Stimulated activated CD4-positive, alpha-beta T cell treated with anti-CD3 and anti-CD28 coated beads, Interleukin-15, amount 100 ng/mL, for 48 hours (primary cell): ENCODE results near the gene PPP1R1A.

Experiments
- DNase-seq, 2 donors: peaks; one replicate each; pipeline ENCODE4 v3.0.0-alpha.2; 2020; ENCODE audit warnings: low read depth in 2 of 2

Gene PPP1R1A

GRCh38 chr12:54588110-54588889 lies at the start of gene PPP1R1A:
Gene PPP1R1A, minus strand, starts transcription at chr12:54588659. Its CDS starts 171 bp downstream, at chr12:54588488.
- DNase-seq = no peak

DNA sequence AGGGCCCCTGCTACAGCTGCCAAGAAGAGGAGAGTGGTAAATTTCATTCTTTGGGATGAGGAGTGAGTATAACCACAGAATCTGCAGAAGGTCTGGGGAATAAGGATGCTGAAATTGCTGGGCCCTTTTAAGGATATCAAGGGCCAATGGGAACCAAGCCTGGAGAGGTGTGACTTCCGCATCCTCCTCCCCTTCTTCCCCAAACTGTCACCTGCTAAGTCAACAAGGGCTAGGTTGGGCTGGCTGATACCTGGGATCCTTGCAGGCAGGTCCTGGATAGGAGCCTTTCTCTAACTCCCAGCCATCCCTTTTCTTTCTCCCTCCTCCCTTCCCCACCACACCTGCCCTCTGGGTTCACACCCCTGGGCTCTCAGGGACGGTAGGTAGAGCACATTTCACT lies 46.3 kb upstream of the PPP1R1A start, which contains the start of gene LACRT:
Gene LACRT, minus strand, starts transcription at position 101 of the 400 bp plus-strand sequence. Its CDS starts 54 bp downstream, at position 47.
- no peak for DNase-seq

DNA sequence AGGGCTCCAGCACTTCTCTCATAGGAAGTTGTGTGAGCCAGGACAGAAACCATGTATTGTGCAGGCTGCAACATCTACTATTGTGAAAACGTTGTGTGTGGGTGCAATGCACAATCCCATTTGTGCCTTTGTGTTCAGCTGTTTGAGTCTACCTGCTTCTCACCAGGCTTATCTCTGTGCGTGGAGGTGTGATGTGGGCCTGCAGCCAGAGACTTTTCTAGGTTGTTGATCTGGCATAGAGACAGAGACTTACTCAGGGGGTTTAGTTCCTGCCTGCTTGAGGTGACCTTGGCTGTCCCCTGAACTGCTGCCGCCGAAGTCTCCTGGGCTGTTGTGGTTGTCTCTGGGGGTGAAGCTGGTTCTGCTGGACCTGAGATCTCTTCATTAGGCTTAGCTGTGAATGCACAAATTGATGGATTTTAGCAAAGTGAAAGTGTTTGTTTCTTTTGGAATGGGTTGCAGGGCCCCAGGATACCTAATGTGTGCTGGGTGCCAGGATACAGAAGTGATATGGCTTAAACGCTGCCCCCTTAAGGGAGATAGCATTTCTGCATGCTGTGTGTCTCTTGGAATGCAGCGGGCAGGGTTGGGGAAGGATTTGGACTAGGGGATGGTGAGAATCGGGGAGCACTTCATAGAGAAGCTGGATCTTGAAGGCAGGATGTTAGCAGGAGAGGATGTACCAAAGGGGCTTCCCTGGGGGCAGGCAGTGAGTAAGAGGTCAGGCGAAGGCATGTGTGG lies 43.7 kb upstream of the PPP1R1A start:
- DNase-seq = no peak

GRCh38 chr12:54631551-54631950 lies 43.1 kb upstream of the PPP1R1A start:
- DNase-seq = no peak

GRCh38 chr12:54629925-54630324 lies 41.5 kb upstream of the PPP1R1A start:
- no peak for DNase-seq

DNA sequence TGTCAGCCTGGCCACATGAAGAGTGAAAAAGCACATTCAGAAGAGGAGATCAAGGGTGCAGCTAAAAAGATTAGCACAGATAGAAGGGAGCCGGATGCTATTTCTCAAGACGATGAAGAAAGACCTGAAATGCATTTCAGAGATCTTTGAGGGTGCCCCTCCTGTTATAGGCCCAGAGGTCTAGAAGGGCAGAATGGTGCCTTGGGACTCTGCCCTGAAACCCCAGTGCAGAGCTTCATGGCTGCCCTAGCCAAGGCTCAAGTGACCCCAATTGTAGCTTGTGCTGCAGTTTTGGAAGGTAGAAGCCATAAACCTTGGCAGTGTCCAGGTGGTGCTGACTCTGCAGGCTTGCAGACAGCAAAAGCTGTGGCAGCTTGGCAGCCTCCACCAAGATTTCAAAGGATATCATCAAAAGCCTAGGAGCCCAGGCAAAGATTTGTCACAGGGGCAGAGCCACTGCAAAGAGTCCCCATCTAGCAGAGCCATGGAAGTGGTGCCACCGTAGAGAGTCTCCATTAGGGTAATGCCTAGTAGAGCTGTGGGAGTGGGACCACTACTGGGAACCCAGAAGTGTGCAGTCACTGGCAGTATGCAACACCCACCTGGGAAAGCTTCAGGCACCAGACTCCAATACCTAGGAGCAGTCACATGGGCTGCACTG lies 39.9 kb upstream of the PPP1R1A start:
- DNase-seq = no peak

- DNase-seq = no peak
Observed at GRCh38 chr12:54627304-54627703, 38.8 kb upstream of the PPP1R1A start.

DNA sequence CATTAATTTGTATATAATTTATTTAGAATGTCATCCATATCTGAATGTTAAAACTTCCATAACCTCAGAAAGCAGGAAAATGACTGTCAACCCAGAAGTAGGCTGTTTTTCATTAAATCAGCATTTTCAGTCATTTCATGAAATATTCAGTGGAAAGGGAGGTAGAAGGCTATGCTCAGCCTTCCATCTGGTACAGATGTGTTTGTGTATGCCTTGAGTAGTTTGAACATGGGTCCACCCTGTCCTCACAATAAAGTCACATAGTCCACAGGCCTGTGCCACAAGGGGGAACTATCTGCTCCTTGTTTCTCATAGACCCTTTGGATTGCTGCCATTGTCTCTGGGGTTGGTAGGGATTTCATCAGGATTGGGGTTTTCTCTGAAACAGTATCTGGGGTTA lies 37.1 kb upstream of the PPP1R1A start:
- DNase-seq = no peak

DNA sequence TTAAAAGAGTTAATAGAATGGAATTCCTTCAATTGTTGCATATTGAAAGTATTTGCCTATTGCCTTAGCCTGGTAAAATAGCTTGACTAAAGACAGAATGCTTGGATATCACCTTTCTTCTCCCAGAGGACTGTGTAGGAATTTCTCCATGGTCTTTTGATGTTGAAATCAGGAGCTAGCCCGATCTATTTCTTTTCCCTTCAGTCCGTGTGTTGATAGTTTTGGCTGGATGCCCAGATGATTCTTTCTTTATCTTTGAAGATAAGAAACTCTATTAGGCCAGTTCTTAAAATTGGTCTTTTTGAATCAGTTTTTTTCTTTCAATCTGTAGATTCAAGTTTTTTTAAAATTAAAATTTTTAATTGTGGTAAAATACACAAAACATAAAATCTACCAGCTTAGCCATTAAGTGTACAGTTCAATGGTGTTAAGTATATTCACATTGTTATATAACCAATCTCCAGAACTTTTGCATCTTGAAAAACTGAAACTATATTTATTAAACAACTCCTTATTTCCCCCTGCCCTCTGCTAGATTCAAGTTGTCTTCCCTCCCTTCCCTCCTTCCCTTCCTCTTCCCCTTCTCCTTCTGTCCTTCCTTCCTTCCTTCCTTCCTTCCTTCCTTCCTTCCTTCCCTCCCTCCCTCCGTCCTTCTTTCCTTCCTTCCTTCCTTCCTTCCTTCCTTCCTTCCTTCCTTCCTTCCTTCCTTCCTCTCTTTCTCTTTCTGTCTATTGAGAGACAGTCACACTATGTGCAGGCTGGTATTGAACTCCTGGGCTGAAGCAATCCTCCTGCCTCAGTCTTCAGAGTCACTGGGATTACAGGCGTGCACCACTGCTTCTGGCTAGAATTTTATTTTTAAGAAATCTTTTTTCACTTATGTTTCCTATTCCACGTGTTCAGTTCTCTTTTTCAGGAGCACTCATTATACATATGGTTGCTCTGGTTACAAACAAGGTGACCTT lies 36.1 kb upstream of the PPP1R1A start:
- no peak for DNase-seq

GRCh38 chr12:54622463-54623183 lies 34.2 kb upstream of the PPP1R1A start:
- DNase-seq = no peak

GRCh38 chr12:54616933-54617680 lies 28.6 kb upstream of the PPP1R1A start:
- DNase-seq = no peak

DNA sequence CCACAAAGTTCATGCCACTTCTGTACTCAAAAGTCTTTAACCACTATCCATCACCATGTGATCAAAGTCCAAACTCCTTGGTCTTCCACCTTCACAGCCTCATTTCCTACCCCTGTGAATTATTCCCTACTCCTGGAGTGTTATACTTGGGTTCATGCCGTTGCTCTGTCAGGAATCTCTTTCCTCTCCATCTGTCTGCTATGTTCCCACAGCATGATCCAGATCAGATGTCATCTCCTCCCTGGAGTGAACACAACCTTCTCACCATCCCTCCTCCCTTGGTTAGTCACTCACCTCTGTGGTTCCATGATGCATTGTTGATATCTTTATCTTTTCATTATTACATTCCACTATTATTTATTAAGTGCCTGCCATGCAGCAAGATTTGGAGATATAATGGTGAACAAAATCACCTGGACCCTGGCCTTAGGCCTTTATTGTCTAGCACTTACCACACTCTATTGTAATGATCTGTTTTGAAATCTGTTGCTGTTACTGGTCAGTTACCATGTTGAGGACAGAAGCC lies 23.8 kb upstream of the PPP1R1A start:
- no peak for DNase-seq

DNA sequence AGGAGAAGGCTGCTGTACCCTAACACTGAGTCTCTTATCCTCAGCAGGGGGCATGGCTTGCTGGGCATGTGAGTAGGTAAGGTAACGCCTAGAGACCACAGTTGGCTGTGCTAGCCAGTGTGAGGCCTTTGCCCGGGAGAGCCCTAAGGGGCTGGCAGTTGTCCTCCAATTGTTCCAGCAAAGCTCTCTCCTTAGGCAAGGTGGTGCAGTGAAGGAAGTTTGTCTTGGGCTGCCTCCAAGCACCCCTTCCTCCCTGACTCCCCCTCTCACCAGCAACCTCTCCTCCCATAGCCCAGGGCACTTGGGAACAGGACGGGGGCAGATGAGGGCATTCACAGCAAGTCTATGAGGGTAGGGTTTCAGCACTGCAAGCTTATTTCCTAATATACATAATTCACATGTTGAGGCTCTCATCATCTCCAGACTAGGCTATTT lies 23.3 kb upstream of the PPP1R1A start:
- DNase-seq = no peak

GRCh38 chr12:54608769-54609168 lies 20.3 kb upstream of the PPP1R1A start:
- DNase-seq = no peak

- DNase-seq = no peak
Observed at GRCh38 chr12:54608156-54608555, 19.7 kb upstream of the PPP1R1A start.

DNA sequence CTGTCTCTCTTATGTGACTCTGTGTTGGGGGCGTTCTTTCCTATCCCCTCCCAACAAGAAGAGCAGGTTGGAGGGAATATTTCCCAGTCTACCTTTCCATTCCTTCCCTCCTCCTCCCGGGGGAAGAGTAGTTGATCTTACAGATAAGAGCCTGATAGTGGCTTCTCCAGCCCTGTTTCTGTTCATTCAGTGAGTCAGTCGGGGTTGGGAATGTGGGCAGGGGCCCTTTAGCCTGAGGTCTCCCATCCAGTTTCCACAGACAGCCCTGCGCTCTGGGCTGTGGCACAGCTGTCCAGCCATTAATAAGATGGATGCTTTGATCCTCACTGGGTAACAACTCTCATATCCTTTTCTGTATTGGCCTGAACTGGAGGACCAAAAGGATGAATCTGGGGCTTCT lies 18.1 kb upstream of the PPP1R1A start:
- DNase-seq = no peak

- DNase-seq = no peak
Observed at GRCh38 chr12:54605138-54605970, 16.9 kb upstream of the PPP1R1A start.

GRCh38 chr12:54604436-54604835 lies 16.0 kb upstream of the PPP1R1A start:
- no peak for DNase-seq

GRCh38 chr12:54603872-54604271 lies 15.4 kb upstream of the PPP1R1A start:
- DNase-seq = no peak
